Upper lobe of left lung (tissue), 6 donors: ENCODE results near the gene AMZ2. TPM values are rescaled to one million over a fixed set of nuclear protein-coding genes. Genes with fewer than 3 reads are reported as not detected.
"Not testable (repeated sequence)": the region's sequence is repeated elsewhere in the genome, so short reads cannot be mapped to it uniquely, and the experiment has no call there.

ENCODE experiments used
- ATAC-seq, 2 donors: fragments of 200-7000 bp; cut with Tn5 transposase; one replicate each; pipeline ENCODE4 v1.9.1; 2022; ENCODE audit warnings: mild to moderate bottlenecking in 2 of 2, moderate library complexity in 2 of 2; ENCODE audit not compliant: low FRiP score in 2 of 2
- DNase-seq, 2 donors: peaks; one replicate each; pipeline ENCODE4 v3.0.0-alpha.2; 2019 to 2020
- H3K27ac ChIP-seq, 4 donors: fragments of 200-600 bp; sonication (generic); one replicate each; pipeline ENCODE4 v1.5.1; 2016 to 2019
- H3K27me3 ChIP-seq, 4 donors: fragments of 200-600 bp; sonication (generic); one replicate each; pipeline ENCODE4 v1.5.1; 2017 to 2019
- H3K36me3 ChIP-seq, 4 donors: fragments of 200-600 bp; sonication (generic); one replicate each; pipeline ENCODE4 v1.5.1; 2016 to 2019
- H3K4me1 ChIP-seq, 4 donors: fragments of 200-600 bp; sonication (generic); one replicate each; pipeline ENCODE4 v1.5.1; 2018 to 2019
- H3K4me3 ChIP-seq, 4 donors: fragments of 200-600 bp; sonication (generic); one replicate each; pipeline ENCODE4 v1.5.1; 2017 to 2019; ENCODE audit warnings: mild to moderate bottlenecking in 2 of 4, moderate library complexity in 1 of 4
- H3K9me3 ChIP-seq, 4 donors: fragments of 200-600 bp; sonication (generic); one replicate each; pipeline ENCODE4 v1.5.1; 2018 to 2019
- CTCF ChIP-seq, 6 experiments: fragments of 450-650 bp in 4 of 6; fragments of 200-600 bp in 2 of 6; sonication (generic) in 2 of 6; IDR thresholded peaks; one replicate each; pipeline ENCODE4 v1.5.1; 2016 to 2019; ENCODE audit warnings: antibody characterized with exemption in 6 of 6
- EP300 ChIP-seq, 4 donors: sonication (generic); formaldehyde crosslinking; IDR thresholded peaks; one replicate each; pipeline ENCODE4 v1.5.1; 2017; ENCODE audit warnings: antibody characterized with exemption in 4 of 4, control low read depth in 2 of 4
- POLR2A ChIP-seq, 4 donors: fragments of 450-650 bp; IDR thresholded peaks; one replicate each; pipeline ENCODE4 v1.5.1; 2016 to 2017; ENCODE audit warnings: antibody characterized with exemption in 4 of 4, mild to moderate bottlenecking in 2 of 4
- POLR2AphosphoS5 ChIP-seq, 2 donors: sonication (generic); formaldehyde crosslinking; IDR thresholded peaks; one replicate each; pipeline ENCODE4 v1.5.1; 2017; ENCODE audit warnings: antibody characterized with exemption in 2 of 2
- WGBS, 2 donors: methylation state at CpG; one replicate each; pipeline ENCODE4 v1.1.5; 2017 to 2018; 5-methylcytosine and 5-hydroxymethylcytosine counted together
- total RNA-seq, 6 donors: library from RNA; depleted of rRNA in 4 of 6; stranded (reverse); fragments of >200 nt in 4 of 6; gene quantifications; one replicate each; pipeline versions ENCODE4 v1.1.0 to v1.2.1, GENCODE V29; 2016 to 2021
- donor health status: DM: no; HTN: no; CAD: no; lungs with moderate emphysema.
- donor health status: DM: no; HTN: yes; CAD: no; lungs with severe emphysema.

Gene AMZ2
- total RNA-seq, 6 donors from 2014 or later, result 19.4 to 50.3 (median 45.8) TPM

GRCh38 chr17:68257934-68258333, 10.1 kb downstream of the AMZ2 start:
- peaks cover 0 to 25% (median 2%) of the 10 kb centered on the region in 4 donors for H3K36me3 ChIP-seq
- ATAC-seq, result no peak
- no peaks in the 10 kb centered on the region for H3K27me3 ChIP-seq
- no peak for DNase-seq
- TF ChIP-seq CTCF (IDR thresholded peaks at IDR 0.05), result no peak
- TF ChIP-seq EP300 (IDR thresholded peaks at IDR 0.05), result no peak
- TF ChIP-seq POLR2AphosphoS5 (IDR thresholded peaks at IDR 0.05), result no peak
- H3K27ac ChIP-seq, result peak overlapping the region in 1 of 4 donors; percentile 82
- H3K9me3 ChIP-seq, result no peaks in the 10 kb centered on the region
- peaks cover 3 to 24% (median 13%) of the 10 kb centered on the region in 4 donors for H3K4me1 ChIP-seq
- no peak overlapping the region for H3K4me3 ChIP-seq

- DNase-seq (peak; percentile 90 to 93), ATAC-seq (peak; percentile 93 to 94)
- WGBS, 2 donors, result 7 to 19% methylated on average over 10 to 30 of the region's 44 CpGs
- peaks cover 7 to 32% (median 18%) of the 10 kb centered on the region in 4 donors for H3K4me1 ChIP-seq
- peak; percentile 57 to 88 for TF ChIP-seq POLR2AphosphoS5 (IDR thresholded peaks at IDR 0.05)
- peak in 3 of 4 donors; percentile 26 to 70 (median 69) for TF ChIP-seq EP300 (IDR thresholded peaks at IDR 0.05)
- H3K9me3 ChIP-seq, H3K27me3 ChIP-seq: not testable (repeated sequence)
- peaks cover 0 to 25% (median 2%) of the 10 kb centered on the region in 4 donors for H3K36me3 ChIP-seq
- peak overlapping the region; percentile 23 to 82 (median 73) for H3K27ac ChIP-seq
- H3K4me3 ChIP-seq, result peak overlapping the region in 3 of 4 donors; percentile 10 to 28 (median 16)
These were observed 11.2 kb downstream of the AMZ2 start for GRCh38 chr17:68258890-68259647.

- ATAC-seq, H3K9me3 ChIP-seq, H3K27me3 ChIP-seq, DNase-seq: not testable (repeated sequence)
- 65 to 72% methylated on average over 3 of the region's 3 CpGs for WGBS, 2 donors
- Histone ChIP-seq H3K4me1 (peaks cover 7 to 32% (median 18%) of the 10 kb centered on the region in 4 donors), H3K27ac (peak overlapping the region in 3 of 4 donors; percentile 27 to 82 (median 73)), H3K4me3 (peak overlapping the region in 2 of 4 donors; percentile 16 to 28), H3K36me3 (peaks cover 0 to 23% (median 2%) of the 10 kb centered on the region in 4 donors)
These were observed 11.8 kb downstream of the AMZ2 start for GRCh38 chr17:68259648-68259951.

GRCh38 chr17:68260051-68260762, 12.4 kb downstream of the AMZ2 start:
- TF ChIP-seq POLR2AphosphoS5 (IDR thresholded peaks at IDR 0.05) (no peak), CTCF (IDR thresholded peaks at IDR 0.05) (no peak), POLR2A (IDR thresholded peaks at IDR 0.05) (no peak), EP300 (IDR thresholded peaks at IDR 0.05) (no peak)
- DNase-seq (no peak), ATAC-seq (no peak)
- Histone ChIP-seq H3K27me3 (no peaks in the 10 kb centered on the region), H3K36me3 (peaks cover 0 to 17% (median 0%) of the 10 kb centered on the region in 4 donors), H3K4me1 (peaks cover 7 to 31% (median 18%) of the 10 kb centered on the region in 4 donors), H3K27ac (no peak overlapping the region), H3K4me3 (no peak overlapping the region), H3K9me3 (no peaks in the 10 kb centered on the region)
- 88 to 89% methylated on average over 9 of the region's 9 CpGs for WGBS, 2 donors

GRCh38 chr17:68262467-68262866, 14.6 kb downstream of the AMZ2 start:
- H3K9me3 ChIP-seq, H3K27me3 ChIP-seq, ATAC-seq, H3K4me3 ChIP-seq, H3K36me3 ChIP-seq, DNase-seq, H3K27ac ChIP-seq: not testable (repeated sequence)
- WGBS, 2 donors, result 69 to 81% methylated on average over 2 of the region's 2 CpGs
- peaks cover 7 to 25% (median 14%) of the 10 kb centered on the region in 4 donors for H3K4me1 ChIP-seq

GRCh38 chr17:68263101-68263681, 15.3 kb downstream of the AMZ2 start:
- H3K36me3 ChIP-seq, H3K27ac ChIP-seq, H3K9me3 ChIP-seq, DNase-seq, H3K27me3 ChIP-seq, H3K4me3 ChIP-seq: not testable (repeated sequence)
- WGBS, 2 donors, result 10 to 11% methylated on average over 9 of the region's 9 CpGs
- H3K4me1 ChIP-seq, result peaks cover 7 to 25% (median 14%) of the 10 kb centered on the region in 4 donors
- ATAC-seq, result peak; percentile 83 to 91
- TF ChIP-seq CTCF (IDR thresholded peaks at IDR 0.05), result peak; percentile 12 to 69 (median 44)

- not testable (repeated sequence) for H3K27ac ChIP-seq, H3K27me3 ChIP-seq, H3K36me3 ChIP-seq, DNase-seq, H3K9me3 ChIP-seq, H3K4me1 ChIP-seq, H3K4me3 ChIP-seq, ATAC-seq
- 83 to 85% methylated on average over 2 of the region's 2 CpGs for whole genome bisulfite sequencing, 2 donors
These were observed 18.0 kb downstream of the AMZ2 start for GRCh38 chr17:68265833-68266232.
